Breast epithelium (tissue), 4 donors: ENCODE measurements around the gene TEX30. TPM values are rescaled to one million over a fixed set of nuclear protein-coding genes. Genes with fewer than 3 reads are reported as not detected.
"Not testable (repeated sequence)": the region's sequence is repeated elsewhere in the genome, so short reads cannot be mapped to it uniquely, and the experiment has no call there.

Source experiments
- DNase-seq, 2 donors: peaks; one replicate each; pipeline ENCODE4 v3.0.0-alpha.2; 2019; ENCODE audit warnings: low spot score in 2 of 2
- H3K27ac ChIP-seq, 2 donors: fragments of 200-600 bp; sonication (generic) in 1 of 2; one replicate each; pipeline ENCODE4 v1.5.1; 2016 to 2019; ENCODE audit warnings: mild to moderate bottlenecking in 1 of 2
- H3K27me3 ChIP-seq, 2 donors: fragments of 200-600 bp; sonication (generic) in 1 of 2; one replicate each; pipeline versions ENCODE4 v1.5.1 to v1.6.0; 2017 to 2019; ENCODE audit warnings: control low read depth in 1 of 2, mild to moderate bottlenecking in 1 of 2
- H3K36me3 ChIP-seq: fragments of 200-600 bp; one replicate; pipeline ENCODE4 v1.5.1; 2019
- H3K4me1 ChIP-seq, 2 donors: fragments of 200-600 bp; sonication (generic); one replicate each; pipeline ENCODE4 v1.5.1; 2016 to 2019; ENCODE audit warnings: control low read depth in 1 of 2
- H3K4me3 ChIP-seq, 3 donors: fragments of 200-600 bp; sonication (generic); 1 replicate in 2 of 3; 2 replicates in 1 of 3; pipeline ENCODE4 v1.5.1; 2016 to 2019; ENCODE audit warnings: mild to moderate bottlenecking in 3 of 3, moderate library complexity in 2 of 3
- H3K9me3 ChIP-seq, 2 donors: fragments of 200-600 bp; sonication (generic) in 1 of 2; one replicate each; pipeline ENCODE4 v1.5.1; 2016 to 2019; ENCODE audit warnings: control low read depth in 1 of 2
- CTCF ChIP-seq, 3 donors: fragments of 450-650 bp; IDR thresholded peaks; one replicate each; pipeline ENCODE4 v1.5.1; 2016 to 2017; ENCODE audit warnings: antibody characterized with exemption in 3 of 3, mild to moderate bottlenecking in 3 of 3, moderate library complexity in 3 of 3
- POLR2A ChIP-seq: fragments of 450-650 bp; IDR thresholded peaks from one replicate; pipeline ENCODE4 v1.6.1; 2016; ENCODE audit warnings: antibody characterized with exemption, mild to moderate bottlenecking, moderate library complexity
- POLR2AphosphoS5 ChIP-seq, 3 donors: sonication (generic); formaldehyde crosslinking; IDR thresholded peaks; one replicate each; pipeline ENCODE4 v1.6.1; 2017; ENCODE audit warnings: antibody characterized with exemption in 3 of 3
- intact Hi-C: fragments of 100-400 bp; cut with DNase I; formaldehyde crosslinking; loops from one replicate; pipeline ENCODE4 v1.15.1; 2023; ENCODE audit warnings: low total_unique reads
- total RNA-seq, 3 donors: library from RNA; depleted of rRNA; stranded (reverse); fragments of >200 nt; gene quantifications; one replicate each; pipeline ENCODE4 v1.1.0, GENCODE V29; 2016

TEX30 gene
- total RNA-seq, 3 donors from 2014 or later: 8.3 to 11.8 (median 9.3) TPM

DNA sequence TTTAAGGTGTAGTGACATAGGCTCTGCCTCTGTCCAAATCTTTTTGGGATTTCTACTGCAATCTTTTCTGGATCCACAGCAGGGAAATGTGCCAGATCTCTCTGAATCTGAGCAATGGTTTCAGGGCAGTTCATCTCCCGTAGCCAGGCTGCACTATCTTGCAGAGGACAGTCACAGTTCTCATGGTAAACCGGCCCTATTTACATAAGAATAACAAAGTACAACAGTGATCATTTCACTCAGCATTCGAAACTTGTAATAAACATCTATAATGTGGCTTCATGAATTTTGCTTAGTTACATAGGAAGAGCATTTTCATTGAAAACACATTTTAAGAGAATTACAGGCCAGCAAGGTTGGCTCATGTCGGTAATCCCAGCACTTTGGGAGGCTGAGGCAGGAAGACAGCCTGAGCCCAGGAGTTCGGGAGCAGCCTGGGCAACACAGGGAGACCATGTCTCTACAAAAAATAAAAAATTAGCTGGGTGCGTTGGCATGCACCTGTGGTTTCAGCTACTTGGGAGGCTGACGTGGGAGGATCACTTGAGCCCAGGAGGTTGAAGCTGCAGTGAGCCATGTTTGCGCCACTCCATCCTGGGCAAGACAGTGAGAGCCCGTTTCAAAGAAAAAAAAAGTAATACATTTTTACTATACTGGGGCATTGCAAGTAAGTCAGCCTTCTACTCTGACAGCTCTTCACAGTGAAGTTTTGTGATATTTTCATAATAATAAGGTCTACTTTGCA lies 20.2 kb upstream of the TEX30 start:
- peaks cover 0 to 7% of the 10 kb centered on the region in 2 donors for H3K4me1 ChIP-seq
- H3K27me3 ChIP-seq: no peaks in the 10 kb centered on the region
- no peak for DNase-seq
- TF ChIP-seq POLR2A: no peak
- no peaks in the 10 kb centered on the region for H3K9me3 ChIP-seq
- no peak overlapping the region for H3K4me3 ChIP-seq
- no peaks in the 10 kb centered on the region for H3K36me3 ChIP-seq
- intact Hi-C loops: no loop called here
- H3K27ac ChIP-seq: no peak overlapping the region

GRCh38 chr13:102792396-102792795 lies 18.8 kb upstream of the TEX30 start:
- no peaks in the 10 kb centered on the region for H3K4me1 ChIP-seq
- TF ChIP-seq CTCF (IDR thresholded peaks at IDR 0.05): no peak
- no peak for TF ChIP-seq POLR2AphosphoS5 (IDR thresholded peaks at IDR 0.05)
- TF ChIP-seq POLR2A: no peak
- no peak overlapping the region for H3K4me3 ChIP-seq
- no peaks in the 10 kb centered on the region for H3K9me3 ChIP-seq
- intact Hi-C loops: no loop called here
- H3K27me3 ChIP-seq: no peaks in the 10 kb centered on the region
- DNase-seq: no peak
- no peaks in the 10 kb centered on the region for H3K36me3 ChIP-seq
- no peak overlapping the region for H3K27ac ChIP-seq

DNA sequence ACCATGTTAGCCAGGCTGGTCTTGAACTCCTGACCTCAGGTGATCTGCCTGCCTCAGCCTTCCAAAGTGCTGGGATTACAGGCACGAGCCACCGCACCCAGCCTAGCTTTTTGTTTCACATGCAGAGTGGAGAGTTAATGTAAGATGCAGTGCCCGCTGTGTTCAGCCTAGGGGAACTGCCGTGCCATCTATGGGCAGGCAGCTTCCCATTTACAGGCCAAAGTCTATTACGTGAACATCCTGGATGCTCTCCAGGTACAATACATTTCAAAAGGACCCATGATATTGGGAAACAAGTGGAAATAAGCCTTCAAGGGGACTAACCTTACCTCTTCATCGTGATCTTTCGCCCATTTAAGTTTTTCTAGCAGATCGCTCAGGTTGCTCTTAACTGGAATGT lies 15.1 kb upstream of the TEX30 start:
- DNase-seq: no peak
- Histone ChIP-seq H3K9me3 (no peaks in the 10 kb centered on the region), H3K4me1 (no peaks in the 10 kb centered on the region), H3K36me3 (no peaks in the 10 kb centered on the region), H3K27ac (no peak overlapping the region), H3K4me3 (no peak overlapping the region), H3K27me3 (no peaks in the 10 kb centered on the region)
- no peak for TF ChIP-seq POLR2A
- TF ChIP-seq CTCF (IDR thresholded peaks at IDR 0.05): no peak
- TF ChIP-seq POLR2AphosphoS5 (IDR thresholded peaks at IDR 0.05): no peak
- intact Hi-C loops: no loop called here

GRCh38 chr13:102784483-102784882 lies 10.9 kb upstream of the TEX30 start:
- no peaks in the 10 kb centered on the region for H3K9me3 ChIP-seq
- H3K27ac ChIP-seq: no peak overlapping the region
- H3K4me1 ChIP-seq: no peaks in the 10 kb centered on the region
- intact Hi-C loops: no loop called here
- no peaks in the 10 kb centered on the region for H3K27me3 ChIP-seq
- TF ChIP-seq POLR2AphosphoS5 (IDR thresholded peaks at IDR 0.05) (no peak), CTCF (IDR thresholded peaks at IDR 0.05) (no peak), POLR2A (no peak)
- no peak for DNase-seq
- H3K4me3 ChIP-seq: no peak overlapping the region
- H3K36me3 ChIP-seq: no peaks in the 10 kb centered on the region

DNA sequence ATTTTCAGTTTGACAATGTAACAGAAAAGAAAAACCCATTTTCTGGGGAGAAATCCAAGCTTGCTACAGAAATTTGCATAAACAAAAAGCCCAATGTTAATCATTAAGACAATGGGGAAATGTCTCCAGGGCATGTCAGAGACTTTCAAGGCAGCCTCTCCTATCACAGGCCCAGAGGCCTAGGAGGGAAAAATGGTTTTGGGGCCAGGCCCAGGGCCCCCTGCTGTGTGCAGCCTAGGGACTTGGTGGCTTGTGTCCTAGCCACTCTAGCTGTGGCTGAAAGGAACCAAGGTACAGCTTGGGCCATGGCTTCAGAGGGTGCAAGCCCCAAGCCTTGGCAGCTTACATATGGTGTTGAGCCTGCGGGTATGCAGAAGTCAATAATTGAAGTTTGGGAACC lies 8.0 kb upstream of the TEX30 start:
- H3K36me3 ChIP-seq: no peaks in the 10 kb centered on the region
- no peaks in the 10 kb centered on the region for H3K27me3 ChIP-seq
- TF ChIP-seq POLR2AphosphoS5 (IDR thresholded peaks at IDR 0.05) (no peak), CTCF (IDR thresholded peaks at IDR 0.05) (no peak), POLR2A (no peak)
- no peak overlapping the region for H3K27ac ChIP-seq
- no peaks in the 10 kb centered on the region for H3K4me1 ChIP-seq
- H3K4me3 ChIP-seq: no peak overlapping the region
- intact Hi-C loops: no loop called here
- no peaks in the 10 kb centered on the region for H3K9me3 ChIP-seq
- no peak for DNase-seq

DNA sequence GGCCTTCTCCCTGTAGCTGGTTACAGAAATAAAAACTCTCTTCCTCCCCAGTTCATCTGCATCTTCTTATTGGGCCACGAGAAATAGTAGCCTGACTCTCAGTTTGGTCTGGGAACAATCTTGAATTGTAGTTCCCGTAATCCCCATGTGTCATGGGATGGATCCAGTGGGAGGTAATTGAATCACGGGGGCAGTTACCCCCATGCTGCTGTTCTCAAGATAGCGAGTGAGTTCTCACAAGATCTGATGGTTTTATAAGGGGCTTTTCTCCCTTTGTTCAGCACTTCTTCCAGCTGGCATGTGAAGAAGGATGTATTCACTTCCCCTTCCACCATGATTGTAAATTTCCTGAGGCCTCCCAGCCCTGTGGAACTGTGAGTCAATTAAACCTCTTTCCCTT lies 7.1 kb upstream of the TEX30 start:
- intact Hi-C loops, H3K9me3 ChIP-seq, H3K27ac ChIP-seq, H3K27me3 ChIP-seq, H3K4me1 ChIP-seq, H3K4me3 ChIP-seq, DNase-seq, H3K36me3 ChIP-seq: not testable (repeated sequence)
